Fibroblast of skin of left quadriceps (primary cell): ENCODE results near the gene CBL.

ENCODE experiments used
- DNase-seq, 2 experiments: peaks; one replicate each; pipeline ENCODE4 v3.0.0-alpha.2; 2013; ENCODE audit warnings: low read depth in 2 of 2

CBL gene

GRCh38 chr11:119266517-119267255 lies 60.5 kb downstream of the CBL start:
- no peak for DNase-seq

- no peak for DNase-seq
Measured at GRCh38 chr11:119267645-119268044, 61.5 kb downstream of the CBL start.

- no peak for DNase-seq
Measured at GRCh38 chr11:119273721-119274120, 67.6 kb downstream of the CBL start.

GRCh38 chr11:119277660-119278059 lies 71.5 kb downstream of the CBL start:
- DNase-seq, result no peak

- DNase-seq, result no peak
Measured at GRCh38 chr11:119282495-119282894, 76.4 kb downstream of the CBL start.

- peak in 1 of 2 experiments; percentile 26 for DNase-seq
Measured at GRCh38 chr11:119284344-119285157, 78.4 kb downstream of the CBL start.

GRCh38 chr11:119285431-119285830 lies 79.3 kb downstream of the CBL start:
- no peak for DNase-seq

GRCh38 chr11:119288219-119288618 lies 82.1 kb downstream of the CBL start:
- DNase-seq, result no peak

- DNase-seq, result no peak
Measured at GRCh38 chr11:119290894-119291497, 84.9 kb downstream of the CBL start.

GRCh38 chr11:119293461-119293860 lies 87.3 kb downstream of the CBL start:
- DNase-seq, result no peak

- DNase-seq, result no peak
Measured at GRCh38 chr11:119295178-119295577, 89.0 kb downstream of the CBL start.

- DNase-seq, result no peak
Measured at GRCh38 chr11:119297938-119298337, 91.8 kb downstream of the CBL start.

GRCh38 chr11:119298726-119299125 lies 92.6 kb downstream of the CBL start:
- no peak for DNase-seq

GRCh38 chr11:119299416-119299815 lies 93.3 kb downstream of the CBL start:
- DNase-seq, result no peak

GRCh38 chr11:119300198-119300964 lies 94.2 kb downstream of the CBL start:
- no peak for DNase-seq

GRCh38 chr11:119303227-119303718 lies 97.1 kb downstream of the CBL start:
- DNase-seq, result no peak

GRCh38 chr11:119305556-119306372 lies 99.6 kb downstream of the CBL start:
- no peak for DNase-seq

- no peak for DNase-seq
Measured at GRCh38 chr11:119306373-119306890, 100.3 kb downstream of the CBL start.

GRCh38 chr11:119307219-119307618 lies 101.1 kb downstream of the CBL start:
- DNase-seq, result no peak

- no peak for DNase-seq
Measured at GRCh38 chr11:119307974-119308373, 101.8 kb downstream of the CBL start.

- no peak for DNase-seq
Measured at GRCh38 chr11:119309411-119309810, 103.3 kb downstream of the CBL start.
